Measurements from ENCODE around the gene ATF2. TPM values are rescaled to one million over a fixed set of nuclear protein-coding genes. Genes with fewer than 3 reads are reported as not detected.
A peak's percentile ranks its signal among the peaks of the same experiment; 100 is the strongest.

ATF2 gene
- total RNA-seq, 1 experiment from 2014 or later: 39.9 TPM

DNA sequence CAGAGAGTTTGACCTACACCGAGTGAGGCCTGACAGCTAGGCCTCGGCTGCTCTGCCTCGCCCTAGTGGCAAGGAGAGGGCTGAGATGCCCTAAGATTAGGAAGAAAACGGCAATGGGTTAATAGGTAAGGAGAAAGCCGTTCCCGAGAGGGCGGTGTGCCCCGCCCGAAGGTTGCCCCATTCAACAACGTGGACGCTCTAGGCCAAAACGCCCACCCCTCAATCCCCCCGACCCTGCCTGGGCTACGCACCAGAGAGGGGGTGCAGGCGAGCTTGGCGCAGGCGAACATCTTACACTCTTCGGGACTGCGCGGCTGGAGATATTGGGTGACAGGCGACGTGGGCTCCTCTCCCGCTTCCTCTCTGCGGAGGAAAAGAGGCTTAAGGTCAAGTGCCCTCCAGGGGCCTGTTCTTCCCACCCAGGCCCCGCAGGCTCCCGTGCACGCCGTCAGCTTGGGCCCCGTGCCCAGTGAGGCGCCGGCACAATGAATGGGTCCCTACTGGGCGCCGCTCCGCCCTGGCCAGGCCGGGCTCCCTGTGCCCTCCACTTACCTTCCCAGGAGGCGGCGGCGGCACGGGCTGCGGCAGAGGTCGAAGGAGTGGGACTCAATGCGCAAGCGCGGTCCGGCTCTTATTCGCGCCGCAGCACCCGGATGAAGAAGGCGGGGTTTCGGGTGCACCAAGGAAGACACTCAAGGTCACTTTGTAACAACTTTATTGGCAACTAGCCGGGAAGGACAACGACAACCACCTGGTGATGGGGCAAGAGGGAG is 13.3 kb upstream of the ATF2 start, which contains the start of gene ATP5MC3 (continued):
- peak; percentile 81; the same call in 1 of the 2 replicates for TF ChIP-seq ETV6 (CRISPR knock-in tag; IDR thresholded peaks at IDR 0.05)
- peak; percentile 6; the same call in 1 of the 2 replicates for TF ChIP-seq FOXK1 (CRISPR knock-in tag; IDR thresholded peaks at IDR 0.05)
- TF ChIP-seq IRF1 (CRISPR knock-in tag; IDR thresholded peaks at IDR 0.05): no peak

- peaks cover 12% of the 10 kb centered on the region for H3K4me1 Mint-ChIP-seq
- DNase-seq (ENCODE audit: low spot score): peak; percentile 24
- ATAC-seq: peak; percentile 51; the same call in 1 of the 2 replicates
- CTCF ChIA-PET: interaction anchor here (1.2 kb wide), 1 partner anchor 12 kb away, joined by 3 read pairs; the partner anchor contains the start of gene ATF2
- H3K9me3 Mint-ChIP-seq: peaks cover 7% of the 10 kb centered on the region; the same call in 1 of the 2 replicates
- no peaks in the 10 kb centered on the region; the same call in 1 of the 2 replicates for H3K27me3 Mint-ChIP-seq (ENCODE audit: low read depth)
- peaks cover 37% of the 10 kb centered on the region for H3K36me3 Mint-ChIP-seq
- H3K4me3 Mint-ChIP-seq: peak overlapping the region; percentile 94
- H3K27ac Mint-ChIP-seq: peak overlapping the region; percentile 78
- POLR2A ChIA-PET: interaction anchor here (3.4 kb wide), 1 partner anchor 12 kb away, joined by 10 read pairs; the partner anchor contains the start of gene ATF2
- no peak for TF ChIP-seq ZSCAN18 (CRISPR knock-in tag; IDR thresholded peaks at IDR 0.05)
- TF ChIP-seq FOXK1 (CRISPR knock-in tag; IDR thresholded peaks at IDR 0.05): 0 out of 2 replicates have a peak, but pooled peaks have one; percentile 44
These were observed 12.7 kb upstream of the ATF2 start for GRCh38 chr2:175180701-175181103.

DNA sequence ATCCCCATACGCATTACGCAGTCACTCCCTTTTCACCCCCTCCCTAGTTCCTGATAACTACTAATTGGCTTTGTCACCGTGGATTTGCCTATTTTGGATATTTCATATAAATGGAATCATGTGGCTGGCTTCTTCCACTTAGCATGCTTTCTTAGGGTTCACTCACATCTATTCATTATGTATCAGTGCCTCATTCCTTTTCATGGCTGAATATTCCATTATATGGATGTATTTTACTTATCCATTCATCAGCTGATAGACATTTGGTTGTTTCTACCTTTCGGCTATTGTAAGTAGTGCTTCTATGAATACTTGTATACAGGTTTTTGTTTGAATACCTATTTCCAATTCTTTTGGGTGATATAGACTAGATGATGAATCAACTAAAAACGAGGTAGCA is 8.6 kb upstream of the ATF2 start:
- Mint-ChIP-seq H3K27ac (no peak overlapping the region), H3K9me3 (no peaks in the 10 kb centered on the region), H3K4me3 (no peak overlapping the region), H3K4me1 (peaks cover 7% of the 10 kb centered on the region), H3K27me3 (ENCODE audit: low read depth) (no peaks in the 10 kb centered on the region), H3K36me3 (peaks cover 37% of the 10 kb centered on the region)
- ATAC-seq (no peak), DNase-seq (ENCODE audit: low spot score) (no peak)
- TF ChIP-seq, protein P1, sequence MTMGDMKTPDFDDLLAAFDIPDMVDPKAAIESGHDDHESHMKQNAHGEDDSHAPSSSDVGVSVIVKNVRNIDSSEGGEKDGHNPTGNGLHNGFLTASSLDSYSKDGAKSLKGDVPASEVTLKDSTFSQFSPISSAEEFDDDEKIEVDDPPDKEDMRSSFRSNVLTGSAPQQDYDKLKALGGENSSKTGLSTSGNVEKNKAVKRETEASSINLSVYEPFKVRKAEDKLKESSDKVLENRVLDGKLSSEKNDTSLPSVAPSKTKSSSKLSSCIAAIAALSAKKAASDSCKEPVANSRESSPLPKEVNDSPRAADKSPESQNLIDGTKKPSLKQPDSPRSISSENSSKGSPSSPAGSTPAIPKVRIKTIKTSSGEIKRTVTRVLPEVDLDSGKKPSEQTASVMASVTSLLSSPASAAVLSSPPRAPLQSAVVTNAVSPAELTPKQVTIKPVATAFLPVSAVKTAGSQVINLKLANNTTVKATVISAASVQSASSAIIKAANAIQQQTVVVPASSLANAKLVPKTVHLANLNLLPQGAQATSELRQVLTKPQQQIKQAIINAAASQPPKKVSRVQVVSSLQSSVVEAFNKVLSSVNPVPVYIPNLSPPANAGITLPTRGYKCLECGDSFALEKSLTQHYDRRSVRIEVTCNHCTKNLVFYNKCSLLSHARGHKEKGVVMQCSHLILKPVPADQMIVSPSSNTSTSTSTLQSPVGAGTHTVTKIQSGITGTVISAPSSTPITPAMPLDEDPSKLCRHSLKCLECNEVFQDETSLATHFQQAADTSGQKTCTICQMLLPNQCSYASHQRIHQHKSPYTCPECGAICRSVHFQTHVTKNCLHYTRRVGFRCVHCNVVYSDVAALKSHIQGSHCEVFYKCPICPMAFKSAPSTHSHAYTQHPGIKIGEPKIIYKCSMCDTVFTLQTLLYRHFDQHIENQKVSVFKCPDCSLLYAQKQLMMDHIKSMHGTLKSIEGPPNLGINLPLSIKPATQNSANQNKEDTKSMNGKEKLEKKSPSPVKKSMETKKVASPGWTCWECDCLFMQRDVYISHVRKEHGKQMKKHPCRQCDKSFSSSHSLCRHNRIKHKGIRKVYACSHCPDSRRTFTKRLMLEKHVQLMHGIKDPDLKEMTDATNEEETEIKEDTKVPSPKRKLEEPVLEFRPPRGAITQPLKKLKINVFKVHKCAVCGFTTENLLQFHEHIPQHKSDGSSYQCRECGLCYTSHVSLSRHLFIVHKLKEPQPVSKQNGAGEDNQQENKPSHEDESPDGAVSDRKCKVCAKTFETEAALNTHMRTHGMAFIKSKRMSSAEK (CRISPR knock-in tag; IDR thresholded peaks at IDR 0.05; ENCODE audit: borderline replicate concordance): no peak
- no peak for TF ChIP-seq ATF3 (CRISPR knock-in tag; conservative IDR thresholded peaks at IDR 0.05)
- no peak for TF ChIP-seq ZNF232 (CRISPR knock-in tag; IDR thresholded peaks at IDR 0.05)
- no peak for TF ChIP-seq OVOL2 (CRISPR knock-in tag; IDR thresholded peaks at IDR 0.05; ENCODE audit: borderline replicate concordance)
- TF ChIP-seq MYBL2 (CRISPR knock-in tag; IDR thresholded peaks at IDR 0.05): no peak
- TF ChIP-seq TCF7 (CRISPR knock-in tag; IDR thresholded peaks at IDR 0.05; ENCODE audit: low read depth): no peak
- TF ChIP-seq ZNF416 (CRISPR knock-in tag; IDR thresholded peaks at IDR 0.05): no peak
- TF ChIP-seq, protein P2, sequence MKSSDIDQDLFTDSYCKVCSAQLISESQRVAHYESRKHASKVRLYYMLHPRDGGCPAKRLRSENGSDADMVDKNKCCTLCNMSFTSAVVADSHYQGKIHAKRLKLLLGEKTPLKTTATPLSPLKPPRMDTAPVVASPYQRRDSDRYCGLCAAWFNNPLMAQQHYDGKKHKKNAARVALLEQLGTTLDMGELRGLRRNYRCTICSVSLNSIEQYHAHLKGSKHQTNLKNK (CRISPR knock-in tag; IDR thresholded peaks at IDR 0.05): no peak
- no peak for TF ChIP-seq ELF4 (CRISPR knock-in tag; IDR thresholded peaks at IDR 0.05; ENCODE audit: low read depth)
- no peak for TF ChIP-seq NR2C2 (CRISPR knock-in tag; IDR thresholded peaks at IDR 0.05)
- TF ChIP-seq, protein P3, sequence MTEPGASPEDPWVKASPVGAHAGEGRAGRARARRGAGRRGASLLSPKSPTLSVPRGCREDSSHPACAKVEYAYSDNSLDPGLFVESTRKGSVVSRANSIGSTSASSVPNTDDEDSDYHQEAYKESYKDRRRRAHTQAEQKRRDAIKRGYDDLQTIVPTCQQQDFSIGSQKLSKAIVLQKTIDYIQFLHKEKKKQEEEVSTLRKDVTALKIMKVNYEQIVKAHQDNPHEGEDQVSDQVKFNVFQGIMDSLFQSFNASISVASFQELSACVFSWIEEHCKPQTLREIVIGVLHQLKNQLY (CRISPR knock-in tag; IDR thresholded peaks at IDR 0.05): no peak
- ChIA-PET CTCF (no interaction called here), POLR2A (no interaction called here)

All from WTC11 (cell line).